Measurements from ENCODE around the gene THSD7B. TPM values are rescaled to one million over a fixed set of nuclear protein-coding genes. Genes with fewer than 3 reads are reported as not detected.

THSD7B gene
- polyA plus RNA-seq, 5 donors = 1.9 to 4.8 (median 3.1) TPM

DNA sequence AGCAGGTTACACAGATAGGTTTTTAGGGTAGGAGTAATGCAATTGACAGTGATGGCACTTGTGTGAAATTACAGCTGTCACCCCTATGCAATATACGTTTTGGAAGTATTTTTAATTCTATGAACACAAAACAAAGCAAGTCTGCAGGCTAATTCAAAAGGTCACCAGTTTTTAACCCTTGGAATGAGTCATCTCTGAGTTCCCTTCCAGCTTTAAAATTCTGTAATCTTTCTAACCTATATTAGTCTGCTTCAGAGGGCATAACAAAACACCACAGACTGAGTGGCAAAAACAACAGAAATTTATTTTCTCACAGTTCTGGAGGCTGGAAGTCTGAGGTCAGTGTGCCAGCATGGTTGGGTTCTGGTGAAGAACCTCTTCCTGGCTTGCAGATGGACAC is 602.0 kb downstream of the THSD7B start:
- DNase-seq = no peak

DNA sequence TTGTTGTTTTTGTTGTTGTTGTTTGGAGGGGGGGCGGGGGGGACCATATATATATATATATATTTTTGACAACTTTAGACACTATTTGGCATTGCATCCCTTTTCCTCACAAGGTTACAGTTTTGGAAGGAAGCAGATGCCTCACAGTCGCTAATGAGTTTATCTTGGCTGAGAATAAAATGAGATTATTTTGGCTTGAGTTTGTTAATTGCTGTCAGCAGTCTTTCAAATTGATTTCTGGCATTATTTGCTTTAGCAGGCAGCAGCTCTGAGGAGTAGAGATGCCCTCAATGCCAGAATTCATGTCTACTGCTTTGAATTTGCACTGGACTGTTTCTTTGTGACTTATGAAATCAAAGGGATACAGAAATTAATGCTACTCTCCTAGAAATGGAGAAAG is 603.8 kb downstream of the THSD7B start:
- no peak for DNase-seq

DNA sequence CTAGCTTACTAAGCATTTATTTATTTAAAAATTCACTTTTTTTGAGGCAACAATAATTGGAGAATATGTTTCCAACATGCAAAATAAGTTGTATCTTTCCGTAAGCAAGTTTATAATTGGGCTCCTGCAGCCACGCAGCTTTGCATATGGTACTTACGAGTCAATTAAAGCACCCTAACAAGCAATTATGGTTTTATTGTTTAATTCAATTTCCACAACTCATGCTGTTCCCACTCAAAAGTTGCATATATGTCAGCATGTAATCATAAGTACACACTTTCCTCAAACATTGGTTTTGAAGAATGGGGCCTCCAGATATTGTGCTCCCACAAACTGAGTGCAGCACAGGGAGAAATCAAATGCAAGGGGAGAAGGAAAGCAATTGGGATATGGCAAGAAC is 613.8 kb downstream of the THSD7B start:
- no peak for DNase-seq

DNA sequence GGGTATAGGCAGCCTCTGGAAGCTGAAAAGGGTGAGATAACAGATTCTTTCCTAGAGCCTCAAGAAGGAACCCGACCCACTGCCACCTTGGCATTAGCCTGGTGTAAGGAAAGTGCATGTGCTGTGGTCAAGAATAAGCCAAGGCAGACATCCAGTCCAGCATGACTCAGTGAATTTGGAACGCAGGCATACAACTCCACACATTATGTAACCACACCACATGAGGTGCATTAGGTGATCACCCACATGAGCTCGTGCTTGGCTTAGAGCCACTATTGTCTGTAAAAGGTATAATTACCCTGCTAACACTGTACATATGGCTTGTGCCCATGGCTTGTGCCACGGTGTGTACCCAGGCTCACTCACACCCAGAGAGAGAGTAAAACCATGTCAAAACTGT is 615.3 kb downstream of the THSD7B start:
- no peak for DNase-seq

DNA sequence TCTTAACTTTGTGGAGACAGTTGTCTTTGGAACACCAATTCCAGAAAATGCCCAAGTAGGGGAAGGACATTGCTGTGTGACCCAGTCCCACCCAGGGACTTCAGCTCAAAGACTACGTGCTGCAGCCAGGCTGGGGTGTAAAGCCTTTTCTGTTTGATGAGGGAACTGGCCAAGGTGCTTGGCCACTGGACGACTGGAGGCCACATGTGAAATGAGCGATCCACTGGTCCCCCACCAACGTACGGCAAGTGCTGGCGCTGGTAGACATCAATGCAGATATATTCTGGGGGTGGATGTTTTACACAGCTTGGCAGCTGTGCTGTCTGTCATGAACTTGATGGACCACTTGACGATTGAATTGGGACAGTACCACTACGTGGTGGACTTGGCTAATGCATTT is 616.4 kb downstream of the THSD7B start:
- no peak for DNase-seq

GRCh38 chr2:137383391-137383790 is 618.0 kb downstream of the THSD7B start:
- no peak for DNase-seq

GRCh38 chr2:137387044-137387443 is 621.7 kb downstream of the THSD7B start:
- DNase-seq = no peak

- DNase-seq = no peak
These were observed 640.2 kb downstream of the THSD7B start for GRCh38 chr2:137405496-137405895.

DNA sequence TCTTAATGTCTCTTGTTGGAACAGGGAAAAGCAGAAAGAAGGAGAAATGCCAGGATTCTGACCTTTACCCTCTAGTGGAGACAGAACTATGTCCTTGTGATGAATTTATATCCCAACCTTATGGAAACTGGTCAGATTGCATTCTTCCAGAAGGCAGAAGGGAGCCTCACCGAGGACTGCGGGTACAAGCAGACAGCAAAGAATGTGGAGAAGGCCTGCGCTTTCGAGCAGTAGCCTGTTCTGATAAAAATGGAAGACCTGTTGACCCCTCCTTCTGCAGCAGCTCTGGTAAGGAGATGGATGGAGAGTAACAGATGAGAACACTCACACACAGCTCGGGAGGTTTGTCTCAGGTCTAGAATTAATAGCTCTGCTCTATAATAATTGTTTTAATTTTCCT is 646.2 kb downstream of the THSD7B start:
- DNase-seq = no peak

GRCh38 chr2:137420744-137421143 is 655.4 kb downstream of the THSD7B start:
- no peak for DNase-seq

DNA sequence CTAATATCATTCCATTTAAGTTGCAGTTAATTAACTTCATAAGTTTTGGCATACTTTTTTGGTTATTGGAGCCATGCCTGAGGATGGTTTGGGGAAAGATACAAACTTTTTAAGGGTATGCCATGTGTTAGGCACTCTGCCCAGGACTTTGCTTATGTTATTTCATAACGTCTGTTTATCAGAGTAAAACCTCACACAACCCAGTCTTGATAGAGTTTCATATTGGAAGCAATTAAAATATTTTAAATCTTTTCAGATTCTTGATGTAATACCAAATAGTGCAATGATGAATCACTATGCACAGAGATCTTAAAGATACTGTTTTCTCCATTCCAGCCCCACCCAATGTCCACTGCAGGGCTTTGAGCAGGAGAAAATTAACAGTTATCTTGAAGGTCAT is 669.8 kb downstream of the THSD7B start:
- no peak for DNase-seq

DNA sequence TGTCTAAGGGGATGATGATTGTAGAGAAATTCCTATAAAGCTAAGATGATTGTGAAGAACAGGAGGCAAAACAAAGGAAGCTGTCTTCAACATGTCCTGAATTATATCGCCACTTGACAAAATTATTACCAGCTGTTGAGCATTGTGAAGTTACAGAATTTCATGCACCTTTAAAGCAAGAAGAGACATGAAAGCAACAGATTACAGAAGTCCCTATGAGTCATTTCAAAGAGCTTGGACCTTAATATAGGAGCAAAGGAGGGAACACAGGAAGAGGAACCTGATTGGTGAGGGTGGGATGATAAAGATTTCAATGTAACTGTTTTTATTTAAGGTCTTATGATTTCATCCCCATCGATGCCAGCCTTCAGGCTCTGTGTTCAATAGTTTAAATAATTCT is 672.0 kb downstream of the THSD7B start:
- no peak for DNase-seq

DNA sequence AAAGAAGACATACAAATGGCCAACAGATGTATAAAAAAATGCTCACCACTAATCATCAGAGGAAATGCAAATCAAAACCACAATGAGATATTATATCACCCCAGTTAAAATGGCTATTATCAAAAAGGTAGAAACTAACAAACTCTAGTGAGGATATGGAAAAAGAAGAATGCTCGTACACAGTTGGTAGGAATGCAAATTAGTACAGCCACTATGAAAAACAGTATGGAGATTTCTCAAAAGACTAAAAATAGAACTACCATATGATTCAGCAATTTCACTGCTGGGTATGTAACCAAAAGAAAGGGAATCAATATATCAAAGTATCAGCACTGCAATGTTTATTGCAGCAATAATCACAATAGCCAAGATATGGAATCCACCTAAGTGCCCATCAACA is 679.6 kb downstream of the THSD7B start:
- DNase-seq = no peak

DNA sequence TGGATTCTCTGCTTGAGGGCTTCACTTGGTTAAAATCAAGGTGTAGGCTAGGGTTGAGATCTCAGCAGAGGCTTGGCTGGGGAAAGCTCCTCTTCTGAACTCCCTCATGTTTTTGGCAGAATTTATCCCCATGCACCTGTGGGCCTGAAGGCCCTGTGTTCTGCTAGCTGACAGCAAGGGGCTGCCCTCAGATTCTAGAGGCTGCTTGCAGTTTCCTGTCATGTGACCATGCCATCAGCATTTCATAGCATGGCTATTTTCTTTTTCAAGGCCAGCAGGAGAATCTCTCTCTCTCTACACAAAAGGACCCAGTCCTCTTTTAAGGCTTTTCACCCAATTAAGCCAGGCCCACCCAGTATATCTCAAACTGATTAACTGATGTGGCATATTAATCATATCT is 684.1 kb downstream of the THSD7B start:
- DNase-seq = no peak

- DNase-seq = no peak
These were observed 689.5 kb downstream of the THSD7B start for GRCh38 chr2:137454886-137455285.

DNA sequence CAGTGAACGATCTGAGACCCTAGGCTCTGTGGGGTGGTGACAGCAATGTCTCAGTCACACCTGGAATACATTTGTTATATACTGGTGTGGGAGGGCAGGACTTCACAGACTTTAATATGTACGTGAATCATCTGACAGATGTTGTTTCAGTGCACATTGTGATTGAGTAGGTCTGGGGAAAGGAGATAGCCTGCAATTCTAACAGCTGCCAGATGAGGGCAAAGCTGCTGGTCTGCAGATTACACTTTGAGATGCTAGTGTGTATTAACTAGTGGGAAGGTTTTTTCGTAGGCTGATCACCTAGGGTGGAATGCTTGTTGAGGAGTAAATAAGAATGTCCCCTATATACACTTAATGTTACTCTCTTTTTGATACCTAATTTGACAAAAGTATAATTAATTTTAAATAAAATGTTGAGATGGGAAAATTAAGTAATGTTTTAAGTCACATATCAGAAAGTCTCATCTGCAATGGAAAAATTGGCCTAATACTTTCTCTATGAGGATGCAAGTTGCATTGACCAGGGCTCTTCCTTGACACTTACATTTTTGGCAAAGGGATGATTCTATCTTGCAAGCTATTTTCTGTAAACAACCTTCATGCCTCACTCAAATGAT is 702.0 kb downstream of the THSD7B start:
- peak in 1 of 2 donors; percentile 23 for DNase-seq

DNA sequence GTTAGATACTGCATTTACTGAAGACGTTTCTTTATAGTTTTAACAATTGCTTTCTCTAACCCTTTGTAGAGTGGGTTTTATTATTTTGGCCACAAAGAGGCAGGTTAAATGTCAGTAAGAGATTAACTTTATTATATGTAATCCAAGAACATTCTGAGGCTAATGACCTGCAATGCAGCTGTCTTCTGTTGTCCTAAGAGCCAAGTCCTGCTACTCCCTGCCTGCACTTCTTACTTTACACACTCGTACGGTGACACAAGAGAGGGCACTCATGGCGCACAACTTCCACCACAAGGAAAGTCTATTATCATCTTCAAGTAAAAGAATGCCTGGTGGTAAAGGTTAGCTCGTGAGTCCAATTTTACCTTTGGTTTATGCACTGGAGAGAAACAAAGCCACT is 727.9 kb downstream of the THSD7B start:
- no peak for DNase-seq

DNA sequence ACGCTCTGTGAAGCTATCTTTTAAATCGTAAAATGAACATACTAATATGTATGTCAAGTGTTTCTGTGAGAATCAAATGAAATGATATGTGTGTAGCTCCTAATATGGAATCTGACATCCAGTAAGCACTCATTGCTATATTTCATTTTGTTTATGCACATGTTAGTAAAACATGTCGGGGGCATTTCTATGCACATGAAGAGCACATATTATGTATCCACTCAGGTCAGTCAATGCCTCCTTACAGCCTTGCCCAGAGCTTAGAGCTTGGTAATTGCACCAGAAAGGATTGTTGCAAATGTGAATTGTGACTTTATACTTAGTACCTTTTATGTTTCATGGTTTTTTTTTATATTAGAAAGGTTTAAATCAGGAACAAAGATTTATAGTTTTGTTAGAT is 735.3 kb downstream of the THSD7B start:
- no peak for DNase-seq

DNA sequence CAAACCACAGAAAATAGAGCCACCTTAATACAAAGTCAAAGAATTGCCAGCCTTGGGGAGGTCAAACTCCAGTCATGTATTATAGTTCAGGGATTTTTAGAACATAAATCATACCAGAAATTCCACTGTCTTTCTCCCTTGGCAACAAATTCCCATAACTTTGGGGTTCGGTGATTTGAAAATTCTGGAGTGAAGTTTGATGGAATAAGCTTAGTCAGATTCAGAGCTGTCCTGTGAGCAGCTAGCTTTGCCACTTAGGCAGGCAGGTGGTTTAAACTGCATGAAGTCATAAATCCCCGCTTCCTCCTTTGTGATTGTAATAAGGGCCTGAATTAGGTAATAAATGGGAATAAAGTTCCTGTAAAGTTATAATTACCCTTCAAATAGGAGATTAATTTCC is 741.9 kb downstream of the THSD7B start:
- DNase-seq = no peak

- no peak for DNase-seq
These were observed 743.5 kb downstream of the THSD7B start for GRCh38 chr2:137508739-137509384.

- DNase-seq = no peak
These were observed 746.2 kb downstream of the THSD7B start for GRCh38 chr2:137511526-137511925.

DNA sequence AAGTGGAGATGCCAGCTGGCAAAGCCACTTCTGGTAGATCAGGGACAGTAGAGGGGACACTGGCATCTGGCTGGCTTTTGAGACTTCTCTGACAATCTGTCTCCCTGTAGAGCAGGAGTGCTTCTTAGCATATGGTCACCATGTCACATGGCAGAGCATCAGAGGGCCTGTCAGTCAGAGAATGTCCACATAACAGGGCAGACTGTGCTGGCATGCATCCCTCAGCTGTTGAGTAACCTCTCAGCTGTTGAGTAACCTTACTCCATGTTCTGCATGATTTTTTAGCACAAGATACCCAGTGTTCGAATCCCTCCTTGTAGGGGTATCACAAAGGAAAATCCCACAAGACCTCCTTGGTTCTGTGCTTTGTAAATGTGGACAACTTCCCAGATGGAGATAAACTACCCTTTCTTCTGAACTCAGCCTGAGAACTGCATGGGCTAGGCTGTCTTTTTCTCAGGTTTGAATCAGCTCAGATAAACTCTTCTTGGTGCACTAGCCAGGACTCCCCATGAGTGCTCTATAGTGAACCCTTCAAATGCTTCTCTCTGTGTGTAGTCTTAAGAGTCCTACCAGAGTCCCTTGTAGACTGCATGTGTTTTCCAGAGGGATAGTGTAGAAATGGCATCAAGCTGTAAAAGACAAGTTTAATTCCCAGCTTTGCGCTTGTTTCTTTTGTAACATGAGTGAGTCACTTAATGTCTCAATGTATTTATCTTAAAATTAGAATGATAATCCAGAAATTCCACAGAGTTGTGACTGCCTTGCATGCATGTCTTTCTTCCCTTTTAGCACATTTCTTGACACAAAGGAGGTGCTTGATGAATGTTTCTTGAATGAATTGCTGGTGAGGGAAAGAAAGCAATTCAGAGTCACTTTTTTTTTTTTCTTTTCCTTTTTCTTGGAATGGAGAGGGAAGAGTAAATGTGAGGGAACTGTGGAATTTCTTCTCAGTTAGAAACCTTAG is 756.6 kb downstream of the THSD7B start:
- DNase-seq = no peak

- no peak for DNase-seq
These were observed 757.3 kb downstream of the THSD7B start for GRCh38 chr2:137522620-137523011.
